ENCODE results near the gene SARDH.

GRCh38 chr9:133628766-133629165 lies 109.4 kb downstream of the SARDH start:
- TF ChIP-seq CTCF (IDR thresholded peaks at IDR 0.05) (no peak), POLR2A (IDR thresholded peaks at IDR 0.05) (no peak)

Data from esophagus squamous epithelium (tissue), 4 donors.